Ovary (tissue), 1 donor: ENCODE measurements around the gene RPTOR.

Experiments used
- EP300 ChIP-seq: sonication (generic); formaldehyde crosslinking; IDR thresholded peaks from one replicate; pipeline ENCODE4 v1.6.1; 2017; ENCODE audit warnings: antibody characterized with exemption
- POLR2A ChIP-seq: fragments of 450-650 bp; IDR thresholded peaks from one replicate; pipeline ENCODE4 v1.6.1; 2017; ENCODE audit warnings: antibody characterized with exemption, mild to moderate bottlenecking, moderate library complexity

GRCh38 chr17:80886641-80887573, 342.3 kb downstream of the RPTOR start:
- TF ChIP-seq POLR2A, result no peak
- TF ChIP-seq EP300, result no peak
